ENCODE data around the gene MICALL1. TPM values are rescaled to one million over a fixed set of nuclear protein-coding genes. Genes with fewer than 3 reads are reported as not detected.

The MICALL1 gene
- total and polyA plus RNA-seq, 9 of the 15 experiments (the other 6 are each of a cell fraction or from before 2014, with no cell fraction given): 0.32 to 21.5 (median 6.1) TPM

DNA sequence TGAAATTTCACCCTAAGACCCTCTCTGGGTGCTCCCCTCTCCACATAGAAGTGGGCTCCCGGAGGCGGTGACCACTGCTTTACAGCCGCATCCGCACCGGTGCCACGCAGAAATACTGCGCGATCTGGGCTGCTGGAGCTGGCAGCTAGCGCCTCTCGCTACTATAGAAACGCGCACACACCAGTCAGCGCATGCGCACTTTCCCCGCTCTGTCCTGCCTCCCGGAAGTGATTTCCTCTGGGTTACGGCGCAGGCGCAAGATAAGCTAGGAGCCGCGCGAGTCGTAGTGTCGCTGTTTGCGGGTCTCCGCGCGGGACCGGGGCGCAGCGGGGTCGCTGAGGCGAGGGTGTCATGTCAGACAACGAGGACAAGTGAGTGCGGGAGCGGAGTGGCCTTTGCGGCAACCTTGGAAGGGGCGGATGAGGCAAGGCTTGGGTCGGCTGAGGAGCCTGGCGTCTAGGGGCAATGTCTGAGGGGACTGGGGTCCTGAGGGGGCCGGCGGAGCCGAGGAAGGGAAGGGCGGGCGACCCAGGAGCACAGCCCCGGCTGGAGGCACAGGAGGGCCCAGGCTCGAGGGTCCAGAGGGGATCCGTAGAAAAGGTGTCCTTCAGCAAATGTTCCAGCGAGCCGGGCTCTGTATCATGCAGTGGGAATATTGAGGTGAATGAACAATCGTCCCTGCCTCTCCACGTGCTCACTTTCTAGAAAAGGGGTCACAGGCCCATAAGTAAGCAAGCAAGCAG, 47.5 kb downstream of the MICALL1 start, which contains the start of the genes C22orf23 and POLR2F (continued):
- TF ChIP-seq, protein P1, sequence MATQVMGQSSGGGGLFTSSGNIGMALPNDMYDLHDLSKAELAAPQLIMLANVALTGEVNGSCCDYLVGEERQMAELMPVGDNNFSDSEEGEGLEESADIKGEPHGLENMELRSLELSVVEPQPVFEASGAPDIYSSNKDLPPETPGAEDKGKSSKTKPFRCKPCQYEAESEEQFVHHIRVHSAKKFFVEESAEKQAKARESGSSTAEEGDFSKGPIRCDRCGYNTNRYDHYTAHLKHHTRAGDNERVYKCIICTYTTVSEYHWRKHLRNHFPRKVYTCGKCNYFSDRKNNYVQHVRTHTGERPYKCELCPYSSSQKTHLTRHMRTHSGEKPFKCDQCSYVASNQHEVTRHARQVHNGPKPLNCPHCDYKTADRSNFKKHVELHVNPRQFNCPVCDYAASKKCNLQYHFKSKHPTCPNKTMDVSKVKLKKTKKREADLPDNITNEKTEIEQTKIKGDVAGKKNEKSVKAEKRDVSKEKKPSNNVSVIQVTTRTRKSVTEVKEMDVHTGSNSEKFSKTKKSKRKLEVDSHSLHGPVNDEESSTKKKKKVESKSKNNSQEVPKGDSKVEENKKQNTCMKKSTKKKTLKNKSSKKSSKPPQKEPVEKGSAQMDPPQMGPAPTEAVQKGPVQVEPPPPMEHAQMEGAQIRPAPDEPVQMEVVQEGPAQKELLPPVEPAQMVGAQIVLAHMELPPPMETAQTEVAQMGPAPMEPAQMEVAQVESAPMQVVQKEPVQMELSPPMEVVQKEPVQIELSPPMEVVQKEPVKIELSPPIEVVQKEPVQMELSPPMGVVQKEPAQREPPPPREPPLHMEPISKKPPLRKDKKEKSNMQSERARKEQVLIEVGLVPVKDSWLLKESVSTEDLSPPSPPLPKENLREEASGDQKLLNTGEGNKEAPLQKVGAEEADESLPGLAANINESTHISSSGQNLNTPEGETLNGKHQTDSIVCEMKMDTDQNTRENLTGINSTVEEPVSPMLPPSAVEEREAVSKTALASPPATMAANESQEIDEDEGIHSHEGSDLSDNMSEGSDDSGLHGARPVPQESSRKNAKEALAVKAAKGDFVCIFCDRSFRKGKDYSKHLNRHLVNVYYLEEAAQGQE (IDR thresholded peaks at IDR 0.05; ENCODE audit: borderline replicate concordance): no peak
- TF ChIP-seq, protein P1 (CRISPR knock-in tag; IDR thresholded peaks at IDR 0.05; ENCODE audit: low read depth): 0 out of 2 replicates have a peak, but pooled peaks have one; percentile 24
- TF ChIP-seq GTF2F1 (IDR thresholded peaks at IDR 0.05; ENCODE audit: low read depth, low read length) (no peak), FOXA3 (CRISPR knock-in tag; conservative IDR thresholded peaks at IDR 0.05 in 1 of 2, IDR thresholded peaks at IDR 0.05 in 1 of 2) (0 out of 4 replicates have a peak, but pooled peaks of 1 of the 2 experiments have one; percentile 10), MAZ (CRISPR knock-in tag; conservative IDR thresholded peaks at IDR 0.05 in 1 of 2, IDR thresholded peaks at IDR 0.05 in 1 of 2) (peak; percentile 46 to 50; a peak in 2 of 4 replicates), CTBP1 (IDR thresholded peaks at IDR 0.05; ENCODE audit: borderline replicate concordance) (0 out of 2 replicates have a peak, but pooled peaks have one; percentile 17), MEIS2 (IDR thresholded peaks at IDR 0.05; ENCODE audit: partially characterized antibody) (peak; percentile 85), SAFB (IDR thresholded peaks at IDR 0.05; ENCODE audit: borderline replicate concordance, low read depth, low read length) (0 out of 2 replicates have a peak, but pooled peaks have one; percentile 50), SAP30 (IDR thresholded peaks at IDR 0.05; ENCODE audit: borderline replicate concordance, insufficient read depth, low read depth, low read length, poor library complexity, severe bottlenecking) (peak; percentile 71), ATF1 (CRISPR knock-in tag; IDR thresholded peaks at IDR 0.05) (0 out of 2 replicates have a peak, but pooled peaks have one; percentile 34), ATF1 (tag; IDR thresholded peaks at IDR 0.05) (peak; percentile 70), PHF8 (IDR thresholded peaks at IDR 0.05; ENCODE audit: borderline replicate concordance, low read length) (peak; percentile 90; the same call in 1 of the 2 replicates), ETV1 (tag; conservative IDR thresholded peaks at IDR 0.05; ENCODE audit: low read depth) (no peak)
- TF ChIP-seq, protein P2, sequence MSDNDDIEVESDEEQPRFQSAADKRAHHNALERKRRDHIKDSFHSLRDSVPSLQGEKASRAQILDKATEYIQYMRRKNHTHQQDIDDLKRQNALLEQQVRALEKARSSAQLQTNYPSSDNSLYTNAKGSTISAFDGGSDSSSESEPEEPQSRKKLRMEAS (CRISPR knock-in tag; IDR thresholded peaks at IDR 0.05): peak; percentile 53; the same call in 1 of the 2 replicates
- TF ChIP-seq, protein P3, sequence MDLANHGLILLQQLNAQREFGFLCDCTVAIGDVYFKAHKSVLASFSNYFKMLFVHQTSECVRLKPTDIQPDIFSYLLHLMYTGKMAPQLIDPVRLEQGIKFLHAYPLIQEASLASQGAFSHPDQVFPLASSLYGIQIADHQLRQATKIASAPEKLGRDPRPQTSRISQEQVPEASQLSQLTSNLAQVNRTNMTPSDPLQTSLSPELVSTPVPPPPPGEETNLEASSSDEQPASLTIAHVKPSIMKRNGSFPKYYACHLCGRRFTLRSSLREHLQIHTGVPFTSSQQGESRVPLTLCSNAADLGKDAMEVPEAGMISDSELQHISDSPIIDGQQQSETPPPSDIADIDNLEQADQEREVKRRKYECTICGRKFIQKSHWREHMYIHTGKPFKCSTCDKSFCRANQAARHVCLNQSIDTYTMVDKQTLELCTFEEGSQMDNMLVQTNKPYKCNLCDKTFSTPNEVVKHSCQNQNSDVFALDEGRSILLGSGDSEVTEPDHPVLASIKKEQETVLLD (IDR thresholded peaks at IDR 0.05): peak; percentile 97

All from K562 (cell line).